HG03175 (cell line): ENCODE data around the gene EPB41L2.
"Not testable (repeated sequence)": the region's sequence is repeated elsewhere in the genome, so short reads cannot be mapped to it uniquely, and the experiment has no call there.

ENCODE experiments used
- ATAC-seq: cut with Tn5 transposase; IDR thresholded peaks from one replicate; pipeline ENCODE4 v1.9.1; 2021; ENCODE audit warnings: mild to moderate bottlenecking, moderate library complexity; ENCODE audit not compliant: unreplicated experiment

EPB41L2 gene

DNA sequence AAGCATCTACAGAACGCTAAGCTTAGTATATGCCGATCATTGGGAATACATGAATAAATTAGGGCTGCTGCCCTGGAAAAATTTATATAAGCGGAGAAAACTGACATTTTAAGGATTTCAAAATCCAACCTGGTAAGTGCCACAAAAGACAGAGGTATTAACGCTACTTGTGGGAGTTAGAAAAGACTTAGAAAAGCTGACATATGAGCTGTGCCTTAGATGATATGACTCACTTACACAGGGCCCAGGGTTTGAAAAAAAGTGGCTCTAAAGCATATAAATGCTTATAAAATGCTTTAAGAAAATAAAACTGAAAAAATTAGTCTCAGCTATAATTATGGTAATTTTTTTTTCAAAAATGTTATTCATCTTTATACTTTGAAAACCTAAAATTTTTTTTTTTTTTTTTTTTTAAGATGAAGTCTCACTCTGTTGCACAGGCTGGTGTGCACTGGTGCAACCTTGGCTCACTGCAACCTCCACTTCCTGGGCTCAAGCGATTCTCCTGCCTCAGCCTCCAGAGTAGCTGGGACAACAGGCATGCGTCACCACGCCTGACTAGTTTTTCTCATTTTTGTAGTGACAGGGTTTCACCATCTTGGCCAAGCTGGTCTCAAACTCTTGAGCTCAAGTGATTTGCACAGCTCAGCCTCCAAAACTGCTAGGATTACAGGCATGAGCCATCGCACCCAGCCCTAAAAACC lies 25.7 kb downstream of the EPB41L2 start:
- ATAC-seq = no peak

DNA sequence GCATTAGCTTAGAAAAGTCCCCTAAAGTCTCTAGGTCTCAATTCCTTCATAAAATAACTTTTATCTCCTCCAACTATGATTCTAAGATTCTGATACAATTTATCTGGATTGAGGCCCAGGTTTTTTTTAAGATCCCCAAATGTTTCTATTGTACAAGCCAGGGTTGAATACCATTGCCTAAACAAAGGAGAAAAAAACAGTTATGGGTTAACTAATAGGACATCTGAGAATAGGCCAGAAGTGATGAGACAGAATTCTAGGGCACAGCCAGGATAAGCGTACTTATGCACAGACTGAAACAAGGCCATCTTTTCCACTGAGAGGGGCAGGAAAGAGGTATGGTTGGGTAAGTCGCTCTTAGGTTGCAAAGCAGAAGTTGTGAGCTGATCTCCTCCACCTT lies 26.4 kb downstream of the EPB41L2 start:
- ATAC-seq = no peak

GRCh38 chr6:131036143-131036542 lies 26.9 kb downstream of the EPB41L2 start:
- no peak for ATAC-seq

DNA sequence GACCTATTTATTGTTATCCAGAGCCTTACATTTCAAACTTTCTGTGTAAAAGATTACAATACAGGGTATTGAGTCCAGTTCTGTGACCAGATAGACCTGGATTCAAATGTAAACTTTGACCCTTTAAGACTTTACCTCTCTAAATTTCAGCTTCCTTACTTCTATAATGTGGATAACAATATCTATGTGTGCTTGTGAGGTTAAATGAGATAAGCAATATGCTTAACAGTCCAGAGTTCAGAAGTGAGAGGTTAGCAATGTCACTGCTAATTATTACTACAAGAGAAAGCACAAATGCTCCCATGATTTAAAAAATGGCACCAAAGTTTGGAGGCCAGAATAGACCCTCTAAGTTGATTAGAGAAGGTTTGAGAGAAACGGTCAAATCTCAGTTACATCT lies 27.5 kb downstream of the EPB41L2 start:
- ATAC-seq = no peak

GRCh38 chr6:131033631-131034030 lies 29.4 kb downstream of the EPB41L2 start:
- ATAC-seq = no peak

- ATAC-seq = peak; percentile 94
Observed at GRCh38 chr6:131029626-131030297, 33.3 kb downstream of the EPB41L2 start.

- ATAC-seq = no peak
Observed at GRCh38 chr6:131027326-131027725, 35.7 kb downstream of the EPB41L2 start.

- ATAC-seq = no peak
Observed at GRCh38 chr6:131026243-131026642, 36.8 kb downstream of the EPB41L2 start.

DNA sequence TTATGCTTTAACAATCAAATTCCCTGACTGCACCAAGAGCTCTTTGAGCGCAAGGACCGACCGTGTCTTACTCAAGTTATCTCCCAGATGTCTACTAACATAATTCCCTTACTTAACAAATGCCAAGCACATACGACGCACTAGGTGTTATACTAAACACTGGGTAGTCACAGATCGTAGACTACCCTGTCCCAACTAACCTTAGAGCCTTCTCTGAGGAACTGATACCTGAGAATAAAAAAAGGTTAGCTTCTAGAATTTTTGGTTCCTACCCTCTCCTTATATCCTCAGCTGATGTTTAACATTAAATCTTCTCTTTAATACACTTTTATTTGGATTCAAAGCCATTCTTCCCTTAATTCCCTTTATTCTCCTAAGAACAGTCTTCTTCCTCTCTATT lies 38.5 kb downstream of the EPB41L2 start:
- ATAC-seq = peak; percentile 47

DNA sequence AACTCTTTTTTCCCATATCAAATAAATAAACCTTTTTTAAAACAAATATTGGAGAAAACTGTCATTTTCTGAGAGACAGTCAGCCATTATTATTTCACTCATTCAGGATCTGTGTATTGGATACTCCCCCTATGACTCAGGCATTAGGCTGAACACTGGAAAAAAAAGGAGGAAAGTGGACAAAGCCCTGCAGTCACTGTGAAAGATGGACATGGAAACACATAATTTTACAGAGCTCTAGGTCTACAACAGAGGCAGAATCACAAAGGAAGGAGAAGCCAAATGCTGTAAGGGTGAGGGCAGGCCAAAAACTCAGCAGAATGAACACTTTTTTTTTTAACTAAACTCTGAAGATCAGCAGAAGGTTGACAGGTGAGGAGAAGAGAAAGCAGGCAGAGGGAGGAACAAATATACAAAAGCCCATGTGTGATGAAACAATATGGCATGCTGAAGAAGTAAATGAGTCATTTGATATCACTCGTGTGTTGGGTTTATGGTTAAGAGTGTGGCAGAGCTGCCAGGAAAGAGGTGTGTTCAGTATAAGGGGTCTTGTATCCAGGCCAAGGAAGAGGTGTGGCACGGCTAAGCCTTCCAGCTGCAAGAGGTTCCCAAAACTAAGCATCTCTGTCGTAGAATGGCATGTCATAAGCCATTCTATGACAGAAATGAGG lies 39.1 kb downstream of the EPB41L2 start:
- peak; percentile 20 for ATAC-seq

DNA sequence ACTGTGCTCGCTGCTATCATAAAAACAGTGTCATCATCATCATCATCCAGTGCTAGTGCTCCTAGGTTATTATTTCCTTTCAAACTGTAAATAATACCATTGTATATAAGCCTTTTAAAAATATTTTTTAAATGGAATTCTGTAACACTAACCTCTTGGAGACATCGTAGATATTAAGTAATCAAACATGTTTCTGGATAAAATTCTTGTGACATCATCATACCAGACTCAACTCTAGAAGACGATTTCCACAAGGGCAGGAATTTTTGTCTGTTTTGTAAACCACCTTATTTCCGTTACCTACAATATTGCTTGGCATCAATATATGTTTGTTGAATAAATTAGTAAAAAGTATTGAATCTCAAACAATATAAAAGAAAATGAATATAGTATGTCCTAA lies 40.4 kb downstream of the EPB41L2 start:
- ATAC-seq = no peak

DNA sequence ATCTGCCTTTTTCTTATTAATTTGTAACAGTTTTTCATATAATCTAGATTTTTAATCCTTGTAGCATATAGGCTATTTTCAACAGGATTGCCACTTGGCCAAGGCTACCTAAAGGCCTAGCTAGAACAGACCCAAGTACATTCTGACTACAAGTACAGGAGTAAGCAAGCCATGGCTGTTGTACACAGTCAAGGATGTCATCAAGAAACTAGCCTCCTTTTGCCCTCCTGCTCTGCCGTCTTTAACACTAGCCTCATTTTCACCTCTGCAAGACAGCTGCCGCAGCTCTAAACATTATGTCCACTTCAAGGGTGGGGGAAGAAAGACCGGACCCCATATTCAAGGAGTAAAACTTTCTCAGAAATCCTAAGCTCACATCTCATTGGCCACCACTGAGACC lies 45.1 kb downstream of the EPB41L2 start:
- no peak for ATAC-seq

DNA sequence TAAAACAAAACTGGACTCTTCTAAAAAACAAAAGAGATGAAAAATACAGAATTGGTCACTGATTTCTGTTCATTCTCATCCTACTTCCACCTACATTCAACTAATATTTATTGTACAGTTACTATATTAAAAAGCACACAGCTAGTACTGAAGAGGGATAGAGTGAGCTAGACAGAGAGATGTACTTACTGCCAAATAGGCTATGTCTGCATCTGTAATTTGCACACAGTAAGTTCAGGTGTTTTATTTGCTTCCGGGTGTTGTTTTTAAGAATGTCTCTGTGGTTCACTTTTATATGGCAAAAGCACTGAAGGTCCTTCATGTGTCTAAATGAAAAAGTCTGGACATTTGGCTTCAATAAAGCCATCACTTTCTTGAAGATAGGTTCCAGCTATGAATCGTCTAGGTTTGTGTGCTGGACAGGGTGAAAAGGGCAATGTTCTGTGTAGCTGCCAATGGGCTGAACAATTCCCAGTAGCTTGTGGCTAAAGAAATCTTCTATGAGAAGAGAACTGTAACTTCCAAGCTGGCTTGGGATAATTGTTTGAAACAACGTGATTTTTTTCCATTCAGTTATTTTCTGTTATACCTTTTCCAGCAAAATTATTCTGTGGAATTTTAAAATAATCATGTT lies 47.3 kb downstream of the EPB41L2 start:
- ATAC-seq = no peak

DNA sequence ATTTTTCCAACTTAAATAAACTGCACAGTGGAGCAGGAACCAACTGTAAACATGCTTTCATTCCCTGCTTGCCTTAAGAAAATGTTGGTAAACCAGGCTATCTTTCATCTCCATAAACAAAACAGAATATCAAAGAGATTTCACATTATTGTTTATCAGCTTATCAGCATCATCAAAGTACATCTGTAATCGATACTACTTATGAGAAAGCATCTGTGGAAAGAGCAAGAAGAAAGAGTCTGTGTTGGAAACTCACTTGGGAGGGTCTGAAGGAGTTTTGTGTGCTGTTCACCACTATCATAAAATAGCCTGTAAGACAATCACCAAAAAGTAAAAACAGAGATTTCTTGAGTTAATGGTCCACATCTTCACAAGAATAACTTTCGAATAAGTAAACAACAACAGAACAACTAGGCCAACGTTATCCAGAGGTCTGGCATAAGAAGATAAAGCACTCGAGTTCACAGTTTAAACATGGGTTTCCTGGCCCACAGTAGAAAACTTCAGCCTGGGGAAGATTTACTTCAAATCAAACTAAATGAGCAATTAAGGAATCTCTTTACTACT lies 47.9 kb downstream of the EPB41L2 start:
- no peak for ATAC-seq

DNA sequence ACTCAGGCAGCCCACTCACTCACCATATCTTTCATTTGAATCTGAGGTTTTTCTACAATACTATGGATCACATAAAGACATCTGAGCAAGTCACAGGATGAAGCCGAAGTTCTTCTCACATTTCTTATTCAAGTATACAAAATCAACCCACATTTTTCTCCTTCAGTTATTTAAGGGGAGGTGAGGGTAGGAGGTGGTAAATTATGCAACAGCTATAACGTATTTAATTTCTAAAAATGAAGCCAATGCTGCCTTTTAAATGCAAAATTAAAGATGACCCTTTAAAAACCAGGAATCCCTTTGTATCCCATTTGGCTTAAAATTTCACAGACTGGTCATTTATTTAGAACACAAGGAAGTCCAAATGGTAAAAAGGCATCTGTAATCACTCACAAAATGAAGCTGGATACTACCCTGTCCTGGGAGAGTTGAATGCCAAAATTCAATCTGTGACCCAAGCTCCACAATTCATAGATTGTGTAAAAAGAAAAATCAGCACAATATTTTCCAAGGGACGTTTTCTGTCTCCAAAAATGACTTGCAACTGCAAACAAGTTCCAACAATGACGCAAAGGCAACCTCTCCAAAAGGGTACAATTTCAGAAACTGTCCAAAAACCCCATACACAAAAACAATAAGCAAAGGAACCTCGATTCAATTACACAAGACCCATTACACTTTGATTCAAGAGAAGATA lies 48.8 kb downstream of the EPB41L2 start:
- no peak for ATAC-seq

- no peak for ATAC-seq
Observed at GRCh38 chr6:131013495-131013894, 49.5 kb downstream of the EPB41L2 start.

- no peak for ATAC-seq
Observed at GRCh38 chr6:131009790-131010189, 53.3 kb downstream of the EPB41L2 start.

GRCh38 chr6:131008965-131009364 lies 54.1 kb downstream of the EPB41L2 start:
- not testable (repeated sequence) for ATAC-seq

GRCh38 chr6:131007964-131008363 lies 55.1 kb downstream of the EPB41L2 start:
- not testable (repeated sequence) for ATAC-seq

DNA sequence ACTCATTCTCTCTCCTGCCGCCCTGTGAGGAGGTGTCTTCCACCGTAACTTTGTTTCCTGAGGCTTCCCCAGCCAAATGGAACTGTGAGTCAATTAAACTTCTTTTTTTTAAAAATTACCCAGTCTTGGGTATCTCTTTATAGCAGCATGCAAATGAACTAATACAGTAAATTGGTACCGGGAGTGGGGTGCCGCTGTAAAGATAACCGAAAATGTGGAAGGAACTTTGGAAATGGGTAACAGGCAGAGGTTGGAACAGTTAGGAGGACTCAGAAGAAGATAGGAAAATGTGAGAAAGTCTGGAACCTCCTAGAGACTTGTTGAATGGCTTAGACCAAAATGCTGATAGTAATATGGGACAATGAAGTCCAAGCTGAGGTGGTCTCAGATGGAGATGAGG lies 55.8 kb downstream of the EPB41L2 start:
- no peak for ATAC-seq
